CD4-positive, alpha-beta memory T cell (primary cell): Measurements from ENCODE around the gene EEF1AKMT3. TPM values are rescaled to one million over a fixed set of nuclear protein-coding genes. Genes with fewer than 3 reads are reported as not detected.

Experiments
- CTCF ChIA-PET: fragments of 350-600 bp; sonication (Branson Sonifier 250); formaldehyde crosslinking; loops from one replicate; lab custom pipeline; 2021; ENCODE audit warnings: inconsistent platforms; ENCODE audit not compliant: partially characterized antibody; lab: Charles Lee
- POLR2A ChIA-PET: fragments of 350-600 bp; sonication (Branson Sonifier 250); formaldehyde crosslinking; loops from one replicate; lab custom pipeline; 2021; ENCODE audit not compliant: partially characterized antibody; lab: Charles Lee
- DNase-seq, 5 donors: peaks; one replicate each; pipeline versions ENCODE4 v3.0.0 to v3.0.0-alpha.2; 2020 to 2022; ENCODE audit warnings: mixed read lengths in 1 of 5
- H3K27ac ChIP-seq: one replicate; pipeline ENCODE4 v1.7.0; 2013; ENCODE audit warnings: low read depth, low read length
- H3K27me3 ChIP-seq: 2 replicates; pipeline ENCODE4 v1.7.0; 2013; ENCODE audit warnings: mild to moderate bottlenecking, low read length, moderate library complexity; ENCODE audit not compliant: insufficient read depth
- H3K36me3 ChIP-seq: 2 replicates; pipeline ENCODE4 v1.7.0; 2013; ENCODE audit warnings: mild to moderate bottlenecking, low read length, moderate library complexity; ENCODE audit not compliant: insufficient read depth
- H3K4me1 ChIP-seq: 2 replicates; pipeline ENCODE4 v1.7.0; 2013; ENCODE audit warnings: mild to moderate bottlenecking, low read length, moderate library complexity; ENCODE audit not compliant: insufficient read depth
- H3K4me3 ChIP-seq, 2 donors: one replicate each; pipeline ENCODE4 v1.7.0; 2013; ENCODE audit warnings: low read length in 2 of 2, mild to moderate bottlenecking in 1 of 2
- H3K9me3 ChIP-seq, 2 donors: one replicate each; pipeline ENCODE4 v1.7.0; 2013; ENCODE audit warnings: low read length in 2 of 2, control low read depth in 1 of 2; ENCODE audit not compliant: control insufficient read depth in 1 of 2
- H3K27ac Mint-ChIP-seq, 7 donors: one replicate each; pipeline ENCODE4 v1.8.0; 2020 to 2021; ENCODE audit warnings: mixed read lengths in 7 of 7, mild to moderate bottlenecking in 6 of 7, inconsistent platforms in 3 of 7, moderate library complexity in 3 of 7
- H3K27me3 Mint-ChIP-seq, 2 donors: one replicate each; pipeline ENCODE4 v1.8.0; 2020 to 2021; ENCODE audit warnings: mixed read lengths in 2 of 2
- H3K36me3 Mint-ChIP-seq, 2 donors: one replicate each; pipeline ENCODE4 v1.8.0; 2020 to 2021; ENCODE audit warnings: mixed read lengths in 2 of 2, inconsistent platforms in 1 of 2, mild to moderate bottlenecking in 1 of 2
- H3K4me1 Mint-ChIP-seq, 4 donors: one replicate each; pipeline ENCODE4 v1.8.0; 2020 to 2021; ENCODE audit warnings: mixed read lengths in 4 of 4, mild to moderate bottlenecking in 1 of 4
- H3K4me3 Mint-ChIP-seq, 8 donors: one replicate each; pipeline ENCODE4 v1.8.0; 2020 to 2021; ENCODE audit warnings: mixed read lengths in 8 of 8, mild to moderate bottlenecking in 7 of 8, moderate library complexity in 6 of 8, inconsistent platforms in 3 of 8
- H3K9me3 Mint-ChIP-seq, 8 donors: one replicate each; pipeline ENCODE4 v1.8.0; 2020 to 2021; ENCODE audit warnings: mixed read lengths in 8 of 8, mild to moderate bottlenecking in 5 of 8, inconsistent platforms in 3 of 8, moderate library complexity in 1 of 8
- intact Hi-C: fragments of 100-400 bp; cut with micrococcal nuclease; formaldehyde crosslinking; loops from one replicate; pipeline ENCODE4 v1.15.1; 2023
- polyA plus RNA-seq, 2 donors: library from polyadenylated mRNA; unstranded; fragments of 300-500 nt; fragmentation: Illumina TruSeq; gene quantifications; one replicate each; pipeline ENCODE4 v1.2.3, GENCODE V29; 2021
- total RNA-seq, 2 experiments: library from RNA; stranded (reverse); gene quantifications; one replicate each; pipeline ENCODE4 v1.2.3, GENCODE V29; 2021

Gene EEF1AKMT3
- total and polyA plus RNA-seq, 4 experiments from 2014 or later: 3.1 to 12.4 (median 5.1) TPM

GRCh38 chr12:57744194-57744776, 28.1 kb upstream of the EEF1AKMT3 start:
- Histone ChIP-seq H3K36me3 (peaks cover 22% of the 10 kb centered on the region), H3K27me3 (no peaks in the 10 kb centered on the region), H3K27ac (peak overlapping the region; percentile 93), H3K9me3 (no peaks in the 10 kb centered on the region), H3K4me1 (peaks cover 55% of the 10 kb centered on the region), H3K4me3 (peak overlapping the region; percentile 72 to 83)
- peak in 2 of 5 donors; percentile 76 to 82 for DNase-seq
- H3K36me3 Mint-ChIP-seq: peaks cover 16 to 46% of the 10 kb centered on the region in 2 donors
- intact Hi-C loops: loop anchor here (1.0 to 5.0 kb wide), 3 partner anchors 8 to 282 kb away; partner anchors contain the start of genes ARHGAP9 and CDK4
- peaks cover 32 to 64% (median 48%) of the 10 kb centered on the region in 4 donors for H3K4me1 Mint-ChIP-seq
- peak overlapping the region; percentile 88 to 99 (median 97) for H3K27ac Mint-ChIP-seq
- H3K27me3 Mint-ChIP-seq: no peaks in the 10 kb centered on the region
- H3K9me3 Mint-ChIP-seq: peaks cover 0 to 2% (median 0%) of the 10 kb centered on the region in 8 donors
- POLR2A ChIA-PET: interaction anchor here (0.8 to 2.3 kb wide), 23 partner anchors 8 to 267 kb away, joined by 3 to 17 read pairs (median 5); partner anchors contain the start of genes ARHGAP9, CDK4, CYP27B1 and EEF1AKMT3
- H3K4me3 Mint-ChIP-seq: peak overlapping the region; percentile 86 to 97 (median 92)
- CTCF ChIA-PET: interaction anchor here (1.1 to 6.3 kb wide), 11 partner anchors 10 to 161 kb away, joined by 3 to 51 read pairs (median 4); partner anchors contain the start of genes MARCHF9 and OS9

- peak within 1 kb of the TSS; percentile 72 to 83 for H3K4me3 ChIP-seq
- CTCF ChIA-PET: interaction anchor here (1.1 to 6.3 kb wide), 10 partner anchors 9 to 161 kb away, joined by 3 to 51 read pairs (median 4); partner anchors contain the start of genes MARCHF9 and OS9
- H3K27ac Mint-ChIP-seq: peak within 1 kb of the TSS; percentile 88 to 99 (median 97)
- no peaks in the 10 kb centered on the region for H3K27me3 Mint-ChIP-seq
- H3K4me3 Mint-ChIP-seq: peak within 1 kb of the TSS; percentile 86 to 97 (median 92)
- H3K27me3 ChIP-seq: no peaks in the 10 kb centered on the region
- H3K4me1 ChIP-seq: peaks cover 49% of the 10 kb centered on the region
- H3K9me3 ChIP-seq: no peaks in the 10 kb centered on the region
- DNase-seq: peak; percentile 91 to 98 (median 95)
- intact Hi-C loops: loop anchor here (1.0 to 5.0 kb wide), 3 partner anchors 7 to 283 kb away; partner anchors contain the start of genes ARHGAP9 and CDK4
- peak within 1 kb of the TSS; percentile 93 for H3K27ac ChIP-seq
- peaks cover 25% of the 10 kb centered on the region for H3K36me3 ChIP-seq
- peaks cover 0 to 2% (median 0%) of the 10 kb centered on the region in 8 donors for H3K9me3 Mint-ChIP-seq
- POLR2A ChIA-PET: interaction anchor here (0.8 to 2.3 kb wide), 23 partner anchors 9 to 268 kb away, joined by 3 to 17 read pairs (median 5); partner anchors contain the start of genes ARHGAP9, CYP27B1, EEF1AKMT3 and MBD6
- H3K36me3 Mint-ChIP-seq: peaks cover 14 to 43% of the 10 kb centered on the region in 2 donors
- H3K4me1 Mint-ChIP-seq: peaks cover 30 to 58% (median 43%) of the 10 kb centered on the region in 4 donors
Measured at GRCh38 chr12:57744777-57745484, 27.5 kb upstream of the EEF1AKMT3 start, which contains the start of gene TSPAN31. TSS of gene TSPAN31 (plus strand) at chr12:57745039. CDS start at chr12:57745155, 116 bp downstream.

- H3K9me3 ChIP-seq: no peaks in the 10 kb centered on the region
- H3K27ac ChIP-seq: peak overlapping the region; percentile 93
- H3K36me3 Mint-ChIP-seq: peaks cover 18 to 47% of the 10 kb centered on the region in 2 donors
- H3K9me3 Mint-ChIP-seq: peaks cover 0 to 2% (median 0%) of the 10 kb centered on the region in 8 donors
- peaks cover 25% of the 10 kb centered on the region for H3K36me3 ChIP-seq
- H3K4me1 ChIP-seq: peaks cover 43% of the 10 kb centered on the region
- no peak for DNase-seq
- CTCF ChIA-PET: interaction anchor here (1.1 to 6.3 kb wide), 8 partner anchors 9 to 160 kb away, joined by 3 to 51 read pairs (median 4); partner anchors contain the start of genes MARCHF9 and OS9
- H3K4me3 Mint-ChIP-seq: peak overlapping the region; percentile 86 to 97 (median 92)
- H3K27me3 ChIP-seq: no peaks in the 10 kb centered on the region
- peak overlapping the region; percentile 72 to 83 for H3K4me3 ChIP-seq
- H3K4me1 Mint-ChIP-seq: peaks cover 30 to 54% (median 40%) of the 10 kb centered on the region in 4 donors
- POLR2A ChIA-PET: interaction anchor here (0.9 to 2.3 kb wide), 16 partner anchors 8 to 265 kb away, joined by 3 to 17 read pairs (median 5); partner anchors contain the start of genes ARHGAP9, EEF1AKMT3 and METTL1
- intact Hi-C loops: no loop called here
- H3K27me3 Mint-ChIP-seq: no peaks in the 10 kb centered on the region
- peak overlapping the region; percentile 88 to 99 (median 97) for H3K27ac Mint-ChIP-seq
Measured at GRCh38 chr12:57745485-57745881, 26.9 kb upstream of the EEF1AKMT3 start.

GRCh38 chr12:57746025-57746424, 26.4 kb upstream of the EEF1AKMT3 start:
- peaks cover 43% of the 10 kb centered on the region for H3K4me1 ChIP-seq
- Mint-ChIP-seq H3K4me3 (peak overlapping the region; percentile 86 to 97 (median 92)), H3K27ac (peak overlapping the region; percentile 88 to 99 (median 97)), H3K36me3 (peaks cover 19 to 44% of the 10 kb centered on the region in 2 donors), H3K9me3 (peaks cover 0 to 2% (median 0%) of the 10 kb centered on the region in 8 donors), H3K4me1 (peaks cover 26 to 53% (median 41%) of the 10 kb centered on the region in 4 donors), H3K27me3 (no peaks in the 10 kb centered on the region)
- H3K27me3 ChIP-seq: no peaks in the 10 kb centered on the region
- no peaks in the 10 kb centered on the region for H3K9me3 ChIP-seq
- peak overlapping the region; percentile 93 for H3K27ac ChIP-seq
- peak overlapping the region in 1 of 2 donors; percentile 72 for H3K4me3 ChIP-seq
- POLR2A ChIA-PET: interaction anchor here (1.3 to 2.3 kb wide), 7 partner anchors 8 to 156 kb away, joined by 3 to 17 read pairs (median 13); partner anchors contain the start of genes EEF1AKMT3 and METTL1
- intact Hi-C loops: no loop called here
- CTCF ChIA-PET: interaction anchor here (1.4 to 6.3 kb wide), 3 partner anchors 10 to 111 kb away, joined by 3 to 51 read pairs (median 12); partner anchors contain the start of gene MARCHF9
- DNase-seq: no peak
- peaks cover 25% of the 10 kb centered on the region for H3K36me3 ChIP-seq

- peaks cover 46 to 63% (median 56%) of the 10 kb centered on the region in 4 donors for H3K4me1 Mint-ChIP-seq
- H3K36me3 ChIP-seq: peaks cover 25% of the 10 kb centered on the region
- peak overlapping the region in 1 of 8 donors; percentile 24 for H3K4me3 Mint-ChIP-seq
- H3K27ac Mint-ChIP-seq: no peak overlapping the region
- CTCF ChIA-PET: interaction anchor here (1.4 kb wide), 1 partner anchor 11 kb away, joined by 5 read pairs; no protein-coding TSS in a partner anchor
- H3K4me3 ChIP-seq: no peak overlapping the region
- no peaks in the 10 kb centered on the region for H3K9me3 ChIP-seq
- H3K27ac ChIP-seq: no peak overlapping the region
- intact Hi-C loops: no loop called here
- no peak for DNase-seq
- POLR2A ChIA-PET: interaction anchor here (2.1 kb wide), 1 partner anchor 8 kb away, joined by 9 read pairs; no protein-coding TSS in a partner anchor
- H3K36me3 Mint-ChIP-seq: peaks cover 19 to 46% of the 10 kb centered on the region in 2 donors
- H3K9me3 Mint-ChIP-seq: peaks cover 0 to 2% (median 0%) of the 10 kb centered on the region in 8 donors
- H3K4me1 ChIP-seq: peaks cover 49% of the 10 kb centered on the region
- H3K27me3 ChIP-seq: no peaks in the 10 kb centered on the region
- H3K27me3 Mint-ChIP-seq: no peaks in the 10 kb centered on the region
Measured at GRCh38 chr12:57749061-57749460, 23.4 kb upstream of the EEF1AKMT3 start.
